Endothelial cell of umbilical vein (primary cell): ENCODE measurements around the gene SEMA4D. TPM values are rescaled to one million over a fixed set of nuclear protein-coding genes. Genes with fewer than 3 reads are reported as not detected.

Experiments
- BruUV-seq: library from RNA; stranded (reverse); fragments of 400-500 nt; replicated peaks from 2 replicates; lab custom pipeline; 2021; lab: Mats Ljungman, UMichigan
- CTCF ChIA-PET: fragments of 300-600, 350-600 bp; sonication (Branson Sonifier 250); formaldehyde crosslinking; loops from one replicate; lab custom pipeline; 2021; ENCODE audit warnings: antibody characterized with exemption, inconsistent platforms; lab: Charles Lee
- POLR2A ChIA-PET: fragments of 300-600, 350-600 bp; sonication (Branson Sonifier 250); formaldehyde crosslinking; loops from one replicate; lab custom pipeline; 2021; ENCODE audit warnings: antibody characterized with exemption, inconsistent platforms; lab: Charles Lee
- DNase-seq: peaks from one replicate; pipeline ENCODE4 v3.0.0-alpha.2; 2011; ENCODE audit warnings: low read depth, low spot score
- FAIRE-seq: peaks from 2 replicates; lab custom pipeline; 2011; peaks lifted over from hg19 to GRCh38; lab: Jason Lieb, UNC
- H2AFZ ChIP-seq: 2 replicates; pipeline ENCODE4 v1.6.0; 2012; ENCODE audit warnings: low read depth, low read length, control low read depth, inconsistent platforms
- H3K27ac ChIP-seq: 2 replicates; pipeline ENCODE4 v1.5.1; 2011; ENCODE audit warnings: low read depth, mild to moderate bottlenecking, control low read depth, low read length, moderate library complexity; ENCODE audit not compliant: insufficient read depth
- H3K27me3 ChIP-seq, 2 experiments: 2 replicates each; pipeline versions ENCODE4 v1.6.0 to v1.6.1; 2011; ENCODE audit warnings: low read length in 2 of 2, mixed read lengths in 1 of 2; ENCODE audit not compliant: control insufficient read depth in 2 of 2, insufficient read depth in 2 of 2
- H3K36me3 ChIP-seq, 2 experiments: 2 replicates in 1 of 2; 3 replicates in 1 of 2; pipeline ENCODE4 v1.5.1; 2011; ENCODE audit warnings: low read length in 2 of 2, mild to moderate bottlenecking in 1 of 2, moderate library complexity in 1 of 2; ENCODE audit not compliant: control insufficient read depth in 2 of 2, insufficient read depth in 2 of 2; ENCODE audit errors: extremely low read depth in 1 of 2
- H3K4me1 ChIP-seq: 3 replicates; pipeline ENCODE4 v1.5.1; 2011; ENCODE audit warnings: mild to moderate bottlenecking, low read length; ENCODE audit not compliant: control insufficient read depth, insufficient read depth; ENCODE audit errors: extremely low read depth
- H3K4me2 ChIP-seq: 2 replicates; pipeline ENCODE4 v1.6.1; 2011; ENCODE audit warnings: low read length, control low read depth, mixed read lengths; ENCODE audit not compliant: insufficient read depth
- H3K4me3 ChIP-seq, 3 experiments: fragments of 200-600 bp in 1 of 3; sonication (generic), shearing (Covaris generic) in 1 of 3; replicated peaks in 1 of 3; 2 replicates each; pipeline ENCODE4 v1.5.1; 2011 to 2016; ENCODE audit warnings: control low read depth in 3 of 3, low read length in 3 of 3, mild to moderate bottlenecking in 2 of 3, inconsistent platforms in 1 of 3, low read depth in 1 of 3, moderate library complexity in 1 of 3; ENCODE audit not compliant: insufficient read depth in 1 of 3
- H3K79me2 ChIP-seq: 2 replicates; pipeline ENCODE4 v1.6.0; 2012; ENCODE audit warnings: low read length, inconsistent platforms; ENCODE audit not compliant: control insufficient read depth, insufficient read depth
- H3K9ac ChIP-seq: replicated peaks from 2 replicates; pipeline ENCODE3; 2011; ENCODE audit warnings: low read length, control low read depth; ENCODE audit not compliant: insufficient read depth; ENCODE audit errors: extremely low read depth
- H3K9me1 ChIP-seq: replicated peaks from 3 replicates; pipeline ENCODE4 v1.6.0; 2011; ENCODE audit warnings: mild to moderate bottlenecking, low read length; ENCODE audit not compliant: control insufficient read depth, insufficient read depth; ENCODE audit errors: extremely low read depth
- H3K9me3 ChIP-seq: replicated peaks from 2 replicates; pipeline ENCODE4 v1.5.1; 2012; ENCODE audit warnings: low read length, inconsistent platforms; ENCODE audit not compliant: control insufficient read depth, insufficient read depth
- H4K20me1 ChIP-seq: replicated peaks from 2 replicates; pipeline ENCODE3; 2011; ENCODE audit warnings: mild to moderate bottlenecking, low read length; ENCODE audit not compliant: control insufficient read depth, insufficient read depth; ENCODE audit errors: extremely low read depth
- CTCF ChIP-seq, 2 donors: IDR thresholded peaks; 1 replicate in 1 of 2; 2 replicates in 1 of 2; pipeline ENCODE4 v1.5.1; 2011; ENCODE audit warnings: low read length in 2 of 2, mild to moderate bottlenecking in 2 of 2, moderate library complexity in 2 of 2, control low read depth in 1 of 2, inconsistent platforms in 1 of 2, low read depth in 1 of 2; ENCODE audit not compliant: insufficient read depth in 1 of 2; ENCODE audit errors: extremely low read depth in 1 of 2
- EZH2 ChIP-seq: IDR thresholded peaks from 2 replicates; pipeline ENCODE4 v1.6.1; 2012; ENCODE audit warnings: borderline replicate concordance, low read depth, mild to moderate bottlenecking, moderate library complexity, low read length, inconsistent platforms; ENCODE audit not compliant: severe bottlenecking
- FOS ChIP-seq: IDR thresholded peaks from 2 replicates; pipeline ENCODE4 v1.6.1; 2011; ENCODE audit warnings: mild to moderate bottlenecking, low read length, moderate library complexity, borderline replicate concordance; ENCODE audit not compliant: insufficient read depth
- GATA2 ChIP-seq: IDR thresholded peaks from 2 replicates; pipeline ENCODE4 v1.7.0; 2011; ENCODE audit warnings: low read depth, mild to moderate bottlenecking, moderate library complexity, mixed read lengths, low read length; ENCODE audit not compliant: insufficient read length, insufficient read depth
- JUN ChIP-seq: IDR thresholded peaks from 2 replicates; pipeline ENCODE4 v1.6.1; 2011; ENCODE audit warnings: borderline replicate concordance, low read depth; ENCODE audit not compliant: insufficient read length, insufficient read depth
- MAX ChIP-seq: IDR thresholded peaks from 2 replicates; pipeline ENCODE4 v1.6.1; 2011; ENCODE audit not compliant: insufficient read depth, insufficient read length
- MYC ChIP-seq: IDR thresholded peaks from one replicate; pipeline ENCODE4 v1.6.1; 2011; ENCODE audit warnings: mild to moderate bottlenecking, low read depth, low read length
- POLR2A ChIP-seq: IDR thresholded peaks from 2 replicates; pipeline ENCODE4 v1.6.1; 2012; ENCODE audit warnings: low read depth, mild to moderate bottlenecking, control low read depth, low read length
- POLR2AphosphoS5 ChIP-seq: IDR thresholded peaks from 2 replicates; pipeline ENCODE4 v1.6.1; 2012; ENCODE audit warnings: low read depth, mild to moderate bottlenecking, control low read depth, low read length, moderate library complexity; ENCODE audit not compliant: insufficient read depth
- dilution Hi-C: fragments of 300-500 bp; cut with MboI; formaldehyde crosslinking; loops from one replicate; pipeline ENCODE4 v1.15.0; 2019; ENCODE audit warnings: low sequenced_read_pairs; ENCODE audit not compliant: extremely low pct_ligation_motif_present
- intact Hi-C: fragments of 100-400 bp; cut with micrococcal nuclease; formaldehyde crosslinking; loops from one replicate; pipeline ENCODE4 v1.10.0; 2022
- polyA plus RNA-seq, 4 experiments: library from polyadenylated mRNA; depleted of rRNA in 3 of 4; stranded (reverse) in 3 of 4; unstranded in 1 of 4; fragments of >200 nt; gene quantifications; 2 replicates each; pipeline versions ENCODE4 v1.2.1 to v1.2.3, GENCODE V29; 2011 to 2012; ENCODE audit warnings: missing spikeins in 1 of 4
- total RNA-seq: library from RNA; stranded (reverse); gene quantifications from 2 replicates; pipeline ENCODE4 v1.2.3, GENCODE V29; 2021

SEMA4D gene
- total and polyA plus RNA-seq, 2 donors (not counting 3 experiments of a cell fraction or from before 2014, with no cell fraction given): 3.9 to 15.7 TPM

GRCh38 chr9:89381308-89381609, 116.7 kb downstream of the SEMA4D start:
- Histone ChIP-seq H3K9ac (no peak overlapping the region), H3K27ac (no peak overlapping the region), H3K4me1 (no peaks in the 10 kb centered on the region), H3K4me2 (no peak overlapping the region), H4K20me1 (no peaks in the 10 kb centered on the region), H3K9me3 (no peaks in the 10 kb centered on the region), H3K36me3 (peaks cover 0 to under 1% of the 10 kb centered on the region in 2 experiments), H3K79me2 (no peaks in the 10 kb centered on the region), H3K4me3 (no peak overlapping the region), H3K9me1 (no peaks in the 10 kb centered on the region), H3K27me3 (no peaks in the 10 kb centered on the region), H2AFZ (no peak overlapping the region)
- CTCF ChIA-PET: no interaction called here
- POLR2A ChIA-PET: no interaction called here
- dilution Hi-C loops: no loop called here
- DNase-seq (no peak), FAIRE-seq (no peak)
- no peak for TF ChIP-seq GATA2
- no peak for TF ChIP-seq CTCF (IDR thresholded peaks at IDR 0.05; ENCODE audit: extremely low read depth in 1 of 2, insufficient read depth in 1 of 2, low read depth in 1 of 2, low read length in 2 of 2)
- no peak for TF ChIP-seq POLR2A
- BruUV-seq: no TSS peak
- intact Hi-C loops: no loop called here

- FAIRE-seq (no peak), DNase-seq (no peak)
- intact Hi-C loops (no loop called here), dilution Hi-C loops (no loop called here)
- no peak overlapping the region for H3K27ac ChIP-seq
- no peaks in the 10 kb centered on the region for H3K9me3 ChIP-seq
- H3K79me2 ChIP-seq: no peaks in the 10 kb centered on the region
- no peaks in the 10 kb centered on the region for H3K36me3 ChIP-seq
- H3K4me2 ChIP-seq: no peak overlapping the region
- no peaks in the 10 kb centered on the region for H4K20me1 ChIP-seq
- BruUV-seq: no TSS peak
- CTCF ChIA-PET: interaction anchor here (1.7 to 1.8 kb wide), 2 partner anchors 62 to 168 kb away, joined by 4 to 10 read pairs; partner anchors contain the start of gene SECISBP2
- H2AFZ ChIP-seq: no peak overlapping the region
- no peak overlapping the region for H3K4me3 ChIP-seq
- H3K4me1 ChIP-seq: no peaks in the 10 kb centered on the region
- TF ChIP-seq JUN (no peak), POLR2A (no peak), GATA2 (no peak), MYC (no peak), MAX (no peak), EZH2 (no peak), POLR2AphosphoS5 (no peak), CTCF (IDR thresholded peaks at IDR 0.05; ENCODE audit: extremely low read depth in 1 of 2, insufficient read depth in 1 of 2, low read depth in 1 of 2, low read length in 2 of 2) (no peak), FOS (no peak)
- no peak overlapping the region for H3K9ac ChIP-seq
- no peaks in the 10 kb centered on the region for H3K27me3 ChIP-seq
- POLR2A ChIA-PET: no interaction called here
- no peaks in the 10 kb centered on the region for H3K9me1 ChIP-seq
Measured at GRCh38 chr9:89380437-89381307, 117.2 kb downstream of the SEMA4D start.
